Measurements from ENCODE around the gene VGLL2.
"Not testable (repeated sequence)": the region's sequence is repeated elsewhere in the genome, so short reads cannot be mapped to it uniquely, and the experiment has no call there.

Gene VGLL2, protein sequence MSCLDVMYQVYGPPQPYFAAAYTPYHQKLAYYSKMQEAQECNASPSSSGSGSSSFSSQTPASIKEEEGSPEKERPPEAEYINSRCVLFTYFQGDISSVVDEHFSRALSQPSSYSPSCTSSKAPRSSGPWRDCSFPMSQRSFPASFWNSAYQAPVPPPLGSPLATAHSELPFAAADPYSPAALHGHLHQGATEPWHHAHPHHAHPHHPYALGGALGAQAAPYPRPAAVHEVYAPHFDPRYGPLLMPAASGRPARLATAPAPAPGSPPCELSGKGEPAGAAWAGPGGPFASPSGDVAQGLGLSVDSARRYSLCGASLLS

DNA sequence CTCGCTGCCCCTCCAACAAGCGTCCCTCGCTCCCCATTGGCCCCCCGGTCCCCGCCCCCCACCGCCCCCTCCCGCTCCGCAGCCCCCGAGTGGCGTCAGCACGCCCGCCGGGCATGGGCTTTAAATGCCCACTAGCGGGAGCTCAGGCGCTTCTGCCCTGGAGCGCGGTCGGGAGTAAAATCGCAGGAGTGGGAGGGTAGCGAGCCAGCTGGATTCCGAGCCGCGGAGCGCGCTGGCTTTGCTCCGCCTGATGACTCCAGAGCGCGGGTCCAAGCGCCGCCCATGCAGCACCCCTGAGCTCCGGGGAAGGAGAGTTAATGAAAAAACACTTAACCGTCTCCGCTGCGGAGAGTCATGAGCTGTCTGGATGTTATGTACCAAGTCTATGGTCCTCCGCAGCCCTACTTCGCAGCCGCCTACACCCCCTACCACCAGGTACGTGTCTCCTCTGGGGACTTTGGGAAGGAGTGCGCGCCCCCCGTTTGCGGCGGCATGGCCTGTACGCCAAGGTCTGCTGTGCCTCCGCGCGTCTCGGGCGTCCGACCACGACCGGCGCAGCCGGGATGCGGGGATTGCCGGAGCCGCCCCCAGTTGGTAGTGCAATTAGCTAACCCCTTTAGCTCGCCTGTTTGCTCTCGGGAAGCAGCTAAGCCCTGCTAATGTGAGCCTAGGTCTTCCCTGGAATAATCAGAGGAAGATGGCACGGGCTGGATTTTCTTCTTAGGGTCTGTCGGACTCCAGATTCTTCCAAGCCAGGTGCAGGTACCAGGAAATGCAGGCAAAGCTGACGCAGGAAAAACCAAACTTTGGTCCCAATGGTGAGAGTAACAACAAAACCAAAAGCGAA, at the start of gene VGLL2:
Gene VGLL2, plus strand, starts transcription at position 149 of the 847 bp plus-strand sequence. Its CDS starts 206 bp downstream, at position 355.
- in situ Hi-C loops (cut with HindIII; ENCODE audit: low sequenced_read_pairs) = no loop called here

DNA sequence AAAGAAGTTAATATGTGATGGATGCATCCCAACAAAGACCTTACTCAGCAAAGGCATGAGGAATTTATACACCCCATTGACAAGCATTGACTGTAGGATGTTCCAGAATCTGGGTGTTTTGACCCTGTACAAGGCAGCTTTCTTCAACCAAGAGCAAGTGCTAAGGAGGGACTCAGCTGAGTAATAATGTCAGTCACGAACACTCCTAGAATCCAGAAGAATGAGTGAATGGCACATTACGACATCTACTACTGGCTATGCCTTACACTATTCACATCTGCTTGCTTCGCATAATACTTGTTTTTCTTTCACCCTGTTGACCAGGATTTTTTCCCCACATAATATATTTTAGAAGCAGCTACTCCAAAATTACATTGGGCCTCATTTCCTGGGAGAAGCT, 42.5 kb upstream of the VGLL2 start:
- in situ Hi-C loops (cut with HindIII; ENCODE audit: low sequenced_read_pairs) = no loop called here

GRCh38 chr6:117226778-117227177, 38.6 kb upstream of the VGLL2 start:
- in situ Hi-C loops (cut with HindIII; ENCODE audit: low sequenced_read_pairs) = no loop called here

- in situ Hi-C loops (cut with HindIII; ENCODE audit: low sequenced_read_pairs) = no loop called here
These were observed 38.0 kb upstream of the VGLL2 start for GRCh38 chr6:117227245-117227962.

DNA sequence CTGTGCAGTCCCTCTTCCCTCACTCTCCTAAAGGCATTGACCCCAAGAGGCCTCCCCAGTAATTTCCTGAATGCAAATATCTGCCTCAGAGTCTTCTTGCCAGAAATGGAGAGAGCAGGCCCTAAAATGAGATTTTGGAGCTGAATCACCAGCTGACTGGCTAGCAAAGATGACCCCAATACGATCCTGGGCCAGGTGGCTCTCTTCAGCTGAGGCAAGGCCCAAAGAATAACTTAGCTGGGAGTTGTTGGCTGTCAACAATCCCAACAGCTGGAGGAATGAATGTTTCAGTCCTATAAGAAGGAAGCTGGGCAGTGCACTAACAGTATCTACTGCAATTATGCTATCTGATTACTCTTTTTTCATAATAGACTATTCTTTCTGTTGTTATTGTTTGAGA, 37.2 kb upstream of the VGLL2 start:
- in situ Hi-C loops (cut with HindIII; ENCODE audit: low sequenced_read_pairs) = no loop called here

DNA sequence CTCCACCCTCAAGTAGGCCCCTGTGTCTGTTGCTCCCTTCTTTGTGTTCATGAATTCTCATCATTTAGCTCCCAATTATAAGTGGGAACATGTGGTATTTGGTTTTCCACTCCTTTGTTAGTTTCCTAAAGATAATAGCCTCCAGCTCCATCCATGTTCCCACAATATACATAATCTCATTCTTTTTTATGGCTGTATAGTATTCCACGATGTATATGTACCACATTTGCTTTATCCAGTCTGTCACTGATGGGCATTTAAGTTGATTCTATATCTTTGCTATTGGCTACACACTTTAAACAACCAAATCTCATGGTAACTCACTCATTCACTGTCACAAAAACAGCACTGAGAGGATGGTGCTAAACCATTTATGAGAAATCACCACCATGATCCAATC, 35.5 kb upstream of the VGLL2 start:
- in situ Hi-C loops (cut with HindIII; ENCODE audit: low sequenced_read_pairs) = no loop called here

- in situ Hi-C loops (cut with HindIII; ENCODE audit: low sequenced_read_pairs) = no loop called here
These were observed 33.9 kb upstream of the VGLL2 start for GRCh38 chr6:117231466-117231865.

GRCh38 chr6:117232196-117232595, 33.2 kb upstream of the VGLL2 start:
- in situ Hi-C loops (cut with HindIII; ENCODE audit: low sequenced_read_pairs) = no loop called here

DNA sequence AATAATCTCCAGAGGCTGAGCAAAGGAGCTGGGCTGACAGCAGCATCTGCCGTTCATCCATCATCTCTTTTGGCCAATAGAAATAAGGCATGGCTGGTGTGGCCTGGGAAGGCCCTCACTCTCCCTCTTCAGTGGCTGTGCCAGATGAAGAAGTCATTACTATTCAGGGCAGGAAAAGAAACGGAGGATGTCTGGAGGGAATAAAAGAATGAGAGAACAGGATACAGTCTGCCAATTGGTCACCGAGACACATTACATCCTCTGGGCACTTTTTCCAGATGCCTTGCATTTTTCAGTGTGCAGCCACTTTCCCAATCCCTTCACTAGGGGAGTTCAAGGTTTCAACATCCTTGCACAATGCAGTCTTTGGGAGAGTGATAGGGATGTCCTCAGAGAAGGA, 32.2 kb upstream of the VGLL2 start:
- in situ Hi-C loops (cut with HindIII; ENCODE audit: low sequenced_read_pairs) = no loop called here

GRCh38 chr6:117237561-117237960, 27.8 kb upstream of the VGLL2 start:
- in situ Hi-C loops (cut with HindIII; ENCODE audit: low sequenced_read_pairs) = no loop called here

GRCh38 chr6:117244571-117244970, 20.8 kb upstream of the VGLL2 start:
- in situ Hi-C loops (cut with HindIII; ENCODE audit: low sequenced_read_pairs) = not testable (repeated sequence)

DNA sequence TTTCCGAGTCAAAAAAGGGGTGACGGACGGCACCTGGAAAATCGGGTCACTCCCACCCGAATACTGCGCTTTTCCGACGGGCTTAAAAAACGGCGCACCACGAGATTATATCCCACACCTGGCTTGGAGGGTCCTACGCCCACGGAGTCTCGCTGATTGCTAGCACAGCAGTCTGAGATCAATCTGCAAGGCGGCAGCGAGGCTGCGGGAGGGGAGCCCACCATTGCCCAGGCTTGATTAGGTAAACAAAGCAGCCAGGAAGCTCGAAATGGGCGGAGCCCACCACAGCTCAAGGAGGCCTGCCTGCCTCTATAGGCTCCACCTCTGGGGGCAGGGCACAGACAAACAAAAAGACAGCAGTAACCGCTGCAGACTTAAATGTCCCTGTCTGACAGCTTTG, 20.4 kb upstream of the VGLL2 start:
- in situ Hi-C loops (cut with HindIII; ENCODE audit: low sequenced_read_pairs) = not testable (repeated sequence)

- in situ Hi-C loops (cut with HindIII; ENCODE audit: low sequenced_read_pairs) = no loop called here
These were observed 11.6 kb upstream of the VGLL2 start for GRCh38 chr6:117253785-117254184.

- in situ Hi-C loops (cut with HindIII; ENCODE audit: low sequenced_read_pairs) = no loop called here
These were observed 2.6 kb upstream of the VGLL2 start for GRCh38 chr6:117262799-117263198.

DNA sequence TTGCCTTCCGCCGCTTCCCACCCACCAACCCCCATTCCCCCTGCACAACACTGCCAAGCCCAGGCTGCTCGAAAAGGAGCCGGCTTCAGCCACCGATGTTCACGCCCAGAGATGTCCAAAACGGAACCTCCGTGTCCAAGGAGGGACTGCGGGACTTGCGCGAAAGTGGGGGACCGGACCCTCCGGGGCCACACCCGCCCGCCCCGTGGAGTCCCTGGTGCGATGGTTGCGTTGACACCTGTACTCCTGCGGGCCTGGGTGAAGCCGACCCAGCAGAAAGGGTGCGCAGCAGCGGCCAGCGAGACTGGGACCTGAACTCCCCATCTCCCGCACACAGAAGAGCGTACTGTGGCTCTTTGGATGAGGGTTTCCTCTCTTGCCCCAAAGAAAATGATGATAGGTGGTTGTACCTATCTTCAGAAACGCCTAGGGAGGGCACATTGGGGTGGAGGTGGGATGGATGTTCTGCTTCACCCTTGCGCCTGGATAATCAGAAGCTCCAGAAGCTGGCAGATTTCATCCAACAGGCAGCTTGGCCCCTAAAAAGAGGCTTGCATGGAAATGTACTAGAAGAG, 1.9 kb upstream of the VGLL2 start:
- in situ Hi-C loops (cut with HindIII; ENCODE audit: low sequenced_read_pairs) = no loop called here

GRCh38 chr6:117264369-117264691, 1.0 kb upstream of the VGLL2 start:
- in situ Hi-C loops (cut with HindIII; ENCODE audit: low sequenced_read_pairs) = no loop called here

DNA sequence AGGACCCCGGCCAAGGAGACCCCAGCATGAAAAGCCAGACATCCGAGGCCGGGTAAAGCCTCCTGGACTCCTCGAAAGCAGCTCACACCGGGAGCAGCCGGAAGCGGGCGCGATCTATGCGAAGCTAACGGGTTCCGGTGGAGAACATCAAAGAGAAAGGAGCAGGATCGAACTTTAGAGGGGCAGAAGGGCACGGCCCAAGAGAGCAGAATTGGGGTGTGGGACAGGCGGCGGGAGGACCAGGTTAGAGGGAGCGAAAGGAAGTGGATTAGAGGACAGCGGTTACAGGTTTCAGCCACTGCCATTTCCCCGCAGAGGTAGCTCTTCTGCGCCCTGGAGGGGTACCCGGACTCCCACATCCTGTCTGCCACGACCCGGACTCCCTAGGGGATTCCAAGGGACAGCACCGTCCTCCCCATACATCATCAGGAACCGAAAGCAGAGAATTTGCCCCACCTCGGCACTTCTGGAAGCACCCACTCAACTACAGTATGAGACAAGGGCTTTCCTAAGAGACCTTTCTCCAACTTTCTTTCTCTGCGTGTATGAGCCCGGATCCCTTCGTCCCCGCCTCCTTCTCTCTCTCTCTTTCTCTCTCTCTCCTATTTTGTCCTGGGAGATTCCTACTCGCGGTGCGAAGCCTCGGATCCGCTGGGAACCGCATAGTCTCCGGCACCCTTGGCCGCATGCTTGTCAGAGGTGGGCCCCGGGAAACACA, 507 bp upstream of the VGLL2 start:
- in situ Hi-C loops (cut with HindIII; ENCODE audit: low sequenced_read_pairs) = no loop called here

DNA sequence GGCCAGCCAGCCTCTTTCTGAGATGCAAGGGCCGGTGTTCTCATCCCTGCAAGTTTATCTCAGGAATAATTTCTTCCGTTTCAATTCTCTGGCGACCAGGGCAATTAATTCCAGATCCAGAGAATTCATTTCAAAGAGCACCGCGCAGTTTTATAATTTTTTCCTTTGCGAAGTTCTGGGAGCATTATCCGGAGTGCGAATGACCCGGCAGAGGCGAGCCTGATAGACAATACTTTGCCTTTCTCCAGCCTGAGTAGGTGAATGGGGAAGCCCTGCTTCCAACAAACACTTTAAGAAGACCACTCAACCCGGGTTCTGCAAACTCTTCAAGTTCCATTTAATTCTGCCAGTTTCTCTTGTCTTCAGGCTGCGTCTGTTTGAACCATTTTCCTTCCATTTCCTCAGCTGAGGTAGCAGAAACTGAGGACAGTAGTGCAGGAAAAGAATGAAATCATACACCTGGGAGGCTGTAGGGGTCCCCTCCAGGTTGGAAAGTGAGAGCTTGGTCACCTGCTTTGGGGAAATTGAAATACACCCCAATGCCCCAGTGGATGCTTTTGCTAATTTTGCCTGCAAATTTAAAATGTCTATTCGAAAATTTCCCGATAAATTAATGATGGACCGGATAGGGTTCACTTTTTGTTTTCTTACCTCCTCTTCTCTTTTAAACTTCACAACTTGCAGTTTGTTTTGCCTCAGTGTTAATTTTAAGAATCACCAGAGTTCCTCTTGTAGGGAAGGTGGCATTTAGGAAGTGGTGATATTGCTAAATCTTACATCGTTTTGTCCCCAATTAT, 1.1 kb downstream of the VGLL2 start:
- in situ Hi-C loops (cut with HindIII; ENCODE audit: low sequenced_read_pairs) = no loop called here

- in situ Hi-C loops (cut with HindIII; ENCODE audit: low sequenced_read_pairs) = no loop called here
These were observed 1.6 kb downstream of the VGLL2 start for GRCh38 chr6:117267054-117267347.
